ENCODE measurements around the gene IP6K1. TPM values are rescaled to one million over a fixed set of nuclear protein-coding genes. Genes with fewer than 3 reads are reported as not detected.

IP6K1 gene
- total and polyA plus RNA-seq, 2 donors (not counting 1 experiment from before 2014, with no cell fraction given), result 27.8 to 77.8 TPM

DNA sequence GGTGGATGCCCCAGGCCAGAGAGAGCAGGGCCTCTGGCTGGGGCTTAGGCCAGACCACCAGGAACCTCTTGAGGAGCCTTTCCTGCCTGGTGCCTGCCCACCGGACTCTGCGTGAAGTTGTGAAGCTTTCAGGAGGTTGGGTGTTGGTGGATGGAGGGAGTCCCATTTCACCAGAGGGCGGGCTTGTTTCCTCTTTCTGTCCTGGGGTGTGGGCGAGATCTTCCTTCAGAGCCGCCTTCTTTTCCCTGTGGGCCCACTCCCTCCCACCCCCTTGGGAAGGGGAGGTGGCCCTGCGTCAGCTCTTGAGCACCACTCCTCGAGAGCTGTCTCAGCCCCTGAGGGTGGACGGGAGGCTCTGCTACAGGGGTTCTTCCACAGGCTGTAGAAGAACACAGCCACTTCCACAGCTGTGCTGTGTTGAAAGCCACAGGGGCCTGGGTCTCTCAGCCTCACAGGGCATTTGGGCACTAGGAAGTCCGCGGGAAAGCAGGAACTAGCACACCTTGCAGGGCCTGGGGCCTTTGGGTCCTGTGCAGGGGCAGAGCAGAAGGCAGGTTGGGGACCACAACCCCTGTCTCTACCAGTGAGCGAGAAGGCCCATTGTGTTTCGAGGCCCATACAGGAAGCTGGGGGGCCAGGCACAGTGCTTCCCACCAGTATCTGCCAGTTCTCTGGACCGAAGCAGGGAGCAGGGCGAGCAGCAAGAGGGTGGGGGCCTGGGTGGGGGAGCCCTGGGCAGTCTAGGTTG, 69.0 kb downstream of the IP6K1 start:
- no peak overlapping the region for H3K9ac ChIP-seq (ENCODE audit: low read length)
- CTCF ChIA-PET, result interaction anchor here (1.1 to 1.7 kb wide), 2 partner anchors 122 to 178 kb away, joined by 3 read pairs; no protein-coding TSS in a partner anchor
- no peak overlapping the region for H3K27ac ChIP-seq (ENCODE audit: low read length in 2 of 2)
- peak; percentile 34 for DNase-seq
- intact Hi-C loops (cut with micrococcal nuclease), result no loop called here
- Mint-ChIP-seq H3K4me1 (peaks cover 28% of the 10 kb centered on the region), H3K9me3 (ENCODE audit: insufficient read depth) (no peaks in the 10 kb centered on the region), H3K27ac (peak overlapping the region; percentile 10), H3K4me3 (peak overlapping the region; percentile 29), H3K27me3 (no peaks in the 10 kb centered on the region)
- TF ChIP-seq EZH2 (IDR thresholded peaks at IDR 0.05; ENCODE audit: borderline replicate concordance, insufficient read depth, low read depth, low read length, poor library complexity, severe bottlenecking), result no peak
- TF ChIP-seq, protein P1, sequence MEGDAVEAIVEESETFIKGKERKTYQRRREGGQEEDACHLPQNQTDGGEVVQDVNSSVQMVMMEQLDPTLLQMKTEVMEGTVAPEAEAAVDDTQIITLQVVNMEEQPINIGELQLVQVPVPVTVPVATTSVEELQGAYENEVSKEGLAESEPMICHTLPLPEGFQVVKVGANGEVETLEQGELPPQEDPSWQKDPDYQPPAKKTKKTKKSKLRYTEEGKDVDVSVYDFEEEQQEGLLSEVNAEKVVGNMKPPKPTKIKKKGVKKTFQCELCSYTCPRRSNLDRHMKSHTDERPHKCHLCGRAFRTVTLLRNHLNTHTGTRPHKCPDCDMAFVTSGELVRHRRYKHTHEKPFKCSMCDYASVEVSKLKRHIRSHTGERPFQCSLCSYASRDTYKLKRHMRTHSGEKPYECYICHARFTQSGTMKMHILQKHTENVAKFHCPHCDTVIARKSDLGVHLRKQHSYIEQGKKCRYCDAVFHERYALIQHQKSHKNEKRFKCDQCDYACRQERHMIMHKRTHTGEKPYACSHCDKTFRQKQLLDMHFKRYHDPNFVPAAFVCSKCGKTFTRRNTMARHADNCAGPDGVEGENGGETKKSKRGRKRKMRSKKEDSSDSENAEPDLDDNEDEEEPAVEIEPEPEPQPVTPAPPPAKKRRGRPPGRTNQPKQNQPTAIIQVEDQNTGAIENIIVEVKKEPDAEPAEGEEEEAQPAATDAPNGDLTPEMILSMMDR (IDR thresholded peaks at IDR 0.05), result no peak
- H3K4me3 ChIP-seq (ENCODE audit: control extremely low read depth in 1 of 5, extremely low read depth in 1 of 5, insufficient read depth in 1 of 5, low read depth in 2 of 5, low read length in 4 of 5), result no peak overlapping the region
- 74% methylated on average over 7 of the region's 14 CpGs for WGBS (ENCODE audit: insufficient coverage)
- no peaks in the 10 kb centered on the region for H3K9me3 ChIP-seq (ENCODE audit: control extremely low read depth in 1 of 3, control insufficient read depth in 2 of 3, insufficient read depth in 1 of 3, low read length in 2 of 3)
- no peaks in the 10 kb centered on the region for H4K20me1 ChIP-seq (ENCODE audit: control insufficient read depth, insufficient read depth, low read length, poor library complexity, severe bottlenecking)
- H3K27me3 ChIP-seq (replicated peaks in 1 of 4; ENCODE audit: control extremely low read depth in 1 of 4, control insufficient read depth in 3 of 4, insufficient read depth in 4 of 4, low read length in 3 of 4), result no peaks in the 10 kb centered on the region
- POLR2A ChIA-PET, result interaction anchor here (1.0 kb wide), 1 partner anchor 69 kb away, joined by 3 read pairs; the partner anchor contains the start of gene IP6K1
- H3K79me2 ChIP-seq (ENCODE audit: control insufficient read depth, insufficient read depth, low read length), result peaks cover 4% of the 10 kb centered on the region
- H3K36me3 ChIP-seq (replicated peaks in 1 of 2; ENCODE audit: control extremely low read depth in 1 of 2, control insufficient read depth in 1 of 2, extremely low read depth in 1 of 2, insufficient read depth in 2 of 2, low read length in 1 of 2), result peaks cover 0 to 18% of the 10 kb centered on the region in 2 experiments
- peaks cover 7 to 27% of the 10 kb centered on the region in 2 donors for H3K4me1 ChIP-seq (ENCODE audit: control insufficient read depth in 2 of 2, insufficient read depth in 2 of 2, low read length in 2 of 2)
- no peak for ATAC-seq (ENCODE audit: low read depth)
- no peak overlapping the region for H2AFZ ChIP-seq (ENCODE audit: insufficient read depth, low read depth, low read length, poor library complexity, severe bottlenecking)
- no peak overlapping the region for H3K4me2 ChIP-seq (replicated peaks; ENCODE audit: low read depth, low read length, poor library complexity, severe bottlenecking)

DNA sequence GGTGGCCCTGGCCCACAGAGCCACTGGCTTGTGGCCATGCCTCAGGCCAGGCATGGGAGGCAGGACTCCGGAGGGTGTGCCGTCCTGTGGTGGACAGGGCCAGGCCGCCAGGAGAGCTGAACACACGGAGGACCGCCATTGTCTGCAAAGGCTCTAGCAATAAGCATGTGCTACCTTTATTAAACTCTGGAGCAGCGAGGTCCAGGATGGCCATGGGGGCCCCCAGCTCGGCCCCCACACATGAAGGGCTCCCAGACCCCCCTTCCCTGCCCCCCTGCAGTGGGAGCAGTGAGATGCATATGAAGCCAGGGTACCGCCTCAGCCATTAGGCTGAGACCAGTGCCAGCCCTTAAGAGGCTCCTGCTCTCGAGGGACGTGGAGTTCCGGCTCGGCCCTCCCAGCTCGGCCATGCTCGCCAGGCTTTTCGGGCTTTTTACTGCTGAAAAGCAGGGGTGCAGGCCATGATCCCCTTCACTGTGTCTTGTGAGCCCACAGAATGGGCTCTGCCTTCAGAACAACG, 69.6 kb downstream of the IP6K1 start:
- Histone ChIP-seq H2AFZ (ENCODE audit: insufficient read depth, low read depth, low read length, poor library complexity, severe bottlenecking) (no peak overlapping the region), H3K36me3 (replicated peaks in 1 of 2; ENCODE audit: control extremely low read depth in 1 of 2, control insufficient read depth in 1 of 2, extremely low read depth in 1 of 2, insufficient read depth in 2 of 2, low read length in 1 of 2) (peaks cover 0 to 12% of the 10 kb centered on the region in 2 experiments), H3K27ac (ENCODE audit: low read length in 2 of 2) (no peak overlapping the region), H3K4me2 (replicated peaks; ENCODE audit: low read depth, low read length, poor library complexity, severe bottlenecking) (no peak overlapping the region), H3K79me2 (ENCODE audit: control insufficient read depth, insufficient read depth, low read length) (peaks cover 4% of the 10 kb centered on the region), H3K9me3 (ENCODE audit: control extremely low read depth in 1 of 3, control insufficient read depth in 2 of 3, insufficient read depth in 1 of 3, low read length in 2 of 3) (no peaks in the 10 kb centered on the region), H3K4me3 (ENCODE audit: control extremely low read depth in 1 of 5, extremely low read depth in 1 of 5, insufficient read depth in 1 of 5, low read depth in 2 of 5, low read length in 4 of 5) (no peak overlapping the region), H3K4me1 (ENCODE audit: control insufficient read depth in 2 of 2, insufficient read depth in 2 of 2, low read length in 2 of 2) (peaks cover 6 to 24% of the 10 kb centered on the region in 2 donors), H3K27me3 (replicated peaks in 1 of 4; ENCODE audit: control extremely low read depth in 1 of 4, control insufficient read depth in 3 of 4, insufficient read depth in 4 of 4, low read length in 3 of 4) (no peaks in the 10 kb centered on the region), H3K9ac (ENCODE audit: low read length) (no peak overlapping the region), H4K20me1 (ENCODE audit: control insufficient read depth, insufficient read depth, low read length, poor library complexity, severe bottlenecking) (no peaks in the 10 kb centered on the region)
- ATAC-seq (ENCODE audit: low read depth) (no peak), DNase-seq (peak; percentile 18)
- intact Hi-C loops (cut with micrococcal nuclease), result no loop called here
- no peak overlapping the region for H3K27ac Mint-ChIP-seq
- TF ChIP-seq, protein P1 (IDR thresholded peaks at IDR 0.05), result no peak
- no peak for TF ChIP-seq EZH2 (IDR thresholded peaks at IDR 0.05; ENCODE audit: borderline replicate concordance, insufficient read depth, low read depth, low read length, poor library complexity, severe bottlenecking)
- WGBS (ENCODE audit: insufficient coverage), result 95% methylated on average over 15 of the region's 16 CpGs
- H3K9me3 Mint-ChIP-seq (ENCODE audit: insufficient read depth), result no peaks in the 10 kb centered on the region
- ChIA-PET POLR2A (no interaction called here), CTCF (interaction anchor here (1.1 kb wide), 1 partner anchor 122 kb away, joined by 3 read pairs; no protein-coding TSS in a partner anchor)
- H3K4me1 Mint-ChIP-seq, result peaks cover 27% of the 10 kb centered on the region
- H3K27me3 Mint-ChIP-seq, result no peaks in the 10 kb centered on the region
- no peak overlapping the region for H3K4me3 Mint-ChIP-seq
